GM12865 (cell line): ENCODE data around the gene CRIM1.

Experiments
- DNase-seq: peaks from one replicate; pipeline ENCODE4 v3.0.0; 2010; ENCODE audit warnings: low read depth
- H3K4me3 ChIP-seq: 2 replicates; pipeline ENCODE4 v1.5.1; 2011; ENCODE audit warnings: mild to moderate bottlenecking, low read depth, low read length, control low read depth
- CTCF ChIP-seq: IDR thresholded peaks from 2 replicates; pipeline ENCODE4 v1.5.1; 2011; ENCODE audit warnings: low read length, control low read depth, low read depth, inconsistent platforms; ENCODE audit not compliant: insufficient read depth; ENCODE audit errors: missing control alignments

CRIM1 gene

GRCh38 chr2:36570416-36570815 lies 214.8 kb downstream of the CRIM1 start:
- no peak for TF ChIP-seq CTCF
- no peak for DNase-seq

GRCh38 chr2:36572054-36572718 lies 216.6 kb downstream of the CRIM1 start:
- TF ChIP-seq CTCF: no peak
- no peak overlapping the region for H3K4me3 ChIP-seq
- no peak for DNase-seq

More at GRCh38 chr2:36570416-36570815, 214.8 kb downstream of the CRIM1 start:
- H3K4me3 ChIP-seq: no peak overlapping the region

GRCh38 chr2:36572719-36573059 lies 217.1 kb downstream of the CRIM1 start:
- TF ChIP-seq CTCF: no peak
- H3K4me3 ChIP-seq: no peak overlapping the region
- no peak for DNase-seq

- no peak for TF ChIP-seq CTCF
- no peak for DNase-seq
- H3K4me3 ChIP-seq: no peak overlapping the region
Measured at GRCh38 chr2:36573165-36573564, 217.6 kb downstream of the CRIM1 start.

GRCh38 chr2:36574560-36574959 lies 219.0 kb downstream of the CRIM1 start:
- TF ChIP-seq CTCF: no peak
- DNase-seq: no peak
- H3K4me3 ChIP-seq: no peak overlapping the region

GRCh38 chr2:36577884-36578283 lies 222.3 kb downstream of the CRIM1 start:
- DNase-seq: no peak
- H3K4me3 ChIP-seq: no peak overlapping the region
- no peak for TF ChIP-seq CTCF
